Activated CD4-positive, CD25-positive, alpha-beta regulatory T cell treated with anti-CD3 and anti-CD28 coated beads, Interleukin-2, amount 50 U/mL, for 16 hours (primary cell): Measurements from ENCODE around the gene SIRPB1.
"Not testable (repeated sequence)": the region's sequence is repeated elsewhere in the genome, so short reads cannot be mapped to it uniquely, and the experiment has no call there.

ENCODE experiments used
- DNase-seq: peaks from one replicate; pipeline ENCODE4 v3.0.0-alpha.2; 2020; ENCODE audit warnings: low read depth, low spot score

Gene SIRPB1

GRCh38 chr20:1619861-1620444 lies at the start of gene SIRPB1:
Gene SIRPB1 (minus strand): TSS chr20:1620009. CDS start chr20:1619944, 65 bp downstream.
- DNase-seq: no peak

DNA sequence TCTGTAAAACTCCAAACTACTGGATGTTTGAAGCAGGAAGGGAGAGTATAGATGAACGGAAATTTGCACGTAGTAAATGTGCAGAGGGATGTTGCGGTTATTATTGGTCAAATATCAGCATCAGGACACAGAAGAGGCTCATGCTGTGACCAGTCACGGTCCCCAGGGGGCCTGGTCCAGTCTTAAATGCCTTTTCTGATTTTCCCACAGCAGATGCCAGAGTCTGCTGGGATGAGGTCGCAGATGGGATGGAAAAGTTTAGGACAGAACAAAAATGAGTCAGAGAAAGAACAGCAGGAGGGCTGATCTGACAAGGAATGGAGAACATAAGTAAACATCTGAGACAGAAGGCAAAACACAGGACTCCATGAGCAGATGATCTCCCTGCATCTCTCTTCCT lies 49.5 kb upstream of the SIRPB1 start:
- no peak for DNase-seq

DNA sequence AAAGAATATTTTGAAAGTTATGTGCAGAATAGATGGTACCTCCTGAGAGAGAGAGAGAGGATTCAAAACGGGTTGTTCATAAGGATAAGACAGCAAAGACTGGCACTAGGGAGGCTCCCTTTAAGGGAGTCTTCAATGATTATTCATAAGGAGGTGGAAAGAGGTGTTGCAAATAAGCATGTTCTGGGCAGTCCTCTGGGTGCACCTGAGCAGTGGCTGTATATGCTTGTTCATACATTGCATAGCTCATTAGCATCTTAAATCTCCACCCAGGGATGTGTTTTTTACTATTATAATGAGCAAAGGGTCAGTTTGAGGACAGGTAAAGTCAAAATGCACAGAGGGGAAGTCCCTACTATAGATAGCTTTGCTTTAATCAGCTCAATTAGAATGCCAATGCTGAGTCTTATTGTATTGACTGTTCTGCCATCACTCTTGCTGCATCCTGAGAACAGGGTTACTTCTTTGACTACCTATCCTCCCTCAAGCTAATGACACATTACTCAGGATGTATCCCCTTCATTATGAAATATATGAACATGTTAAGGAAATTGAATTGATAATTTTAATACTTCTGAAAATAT lies 47.8 kb upstream of the SIRPB1 start:
- no peak for DNase-seq

DNA sequence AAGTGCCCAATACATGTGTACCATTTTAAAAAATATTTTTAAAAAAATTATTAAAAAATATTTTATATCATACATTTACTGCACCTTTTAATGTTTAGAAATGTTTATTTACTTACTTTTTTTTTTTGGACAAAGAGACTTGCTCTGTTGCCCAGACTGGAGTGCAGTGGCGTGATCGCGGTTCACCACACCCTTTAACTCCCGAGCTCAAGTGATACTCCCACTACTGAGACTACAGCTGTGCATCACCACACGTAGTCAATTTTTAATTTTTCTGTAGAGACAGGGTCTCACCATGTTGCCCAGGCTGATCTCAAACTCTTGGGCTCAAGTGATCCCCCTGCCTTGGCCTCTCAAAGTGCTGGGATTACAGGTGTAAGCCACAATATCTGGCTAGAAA lies 47.0 kb upstream of the SIRPB1 start:
- DNase-seq: no peak

DNA sequence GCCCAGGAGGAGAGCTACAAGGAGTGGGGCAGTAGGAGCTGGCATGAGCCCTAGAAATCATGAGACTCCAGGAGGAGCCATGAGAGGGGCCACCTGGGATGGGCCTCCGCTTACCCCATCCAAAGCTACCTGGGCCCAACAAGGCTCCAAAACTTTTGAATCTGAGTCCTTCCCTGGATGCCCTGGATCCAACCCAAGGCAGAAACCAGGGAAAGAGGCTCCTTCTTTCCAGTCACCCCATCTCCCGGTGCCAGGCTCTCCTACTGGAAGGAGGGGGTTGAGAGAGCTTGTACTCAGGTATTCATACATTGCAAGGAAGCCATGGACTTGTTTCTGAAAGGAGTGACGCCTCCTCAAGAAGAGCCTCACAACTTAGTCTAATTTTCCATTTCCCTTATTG lies 45.5 kb upstream of the SIRPB1 start:
- no peak for DNase-seq

DNA sequence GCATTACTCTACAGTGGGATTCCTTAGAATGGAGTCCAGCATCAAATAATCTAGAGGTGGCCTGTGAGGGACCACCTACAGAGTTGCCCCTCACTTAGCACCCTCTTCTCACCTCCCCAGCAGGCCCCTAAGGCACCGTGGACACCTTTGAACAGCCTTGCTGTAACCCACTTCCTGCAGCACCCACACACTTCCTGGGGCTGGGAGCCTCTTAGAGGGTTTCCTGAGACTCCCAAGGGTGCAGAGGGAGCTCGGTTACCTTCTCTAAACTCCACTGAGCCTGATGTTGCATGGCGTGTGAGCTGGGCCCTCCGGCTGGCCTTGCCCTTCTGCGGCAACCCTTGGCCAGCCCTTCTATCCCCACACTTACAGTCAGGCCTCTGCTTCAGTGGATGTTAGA lies 45.1 kb upstream of the SIRPB1 start:
- DNase-seq: peak; percentile 24

GRCh38 chr20:1663917-1664316 lies 44.1 kb upstream of the SIRPB1 start:
- no peak for DNase-seq

GRCh38 chr20:1661542-1662299 lies 41.9 kb upstream of the SIRPB1 start:
- no peak for DNase-seq

GRCh38 chr20:1660246-1660645 lies 40.4 kb upstream of the SIRPB1 start:
- no peak for DNase-seq

- no peak for DNase-seq
Measured at GRCh38 chr20:1657556-1658334, 37.9 kb upstream of the SIRPB1 start, which contains the start of gene SIRPG. Gene SIRPG (minus strand): TSS chr20:1657779. CDS start chr20:1657714, 65 bp downstream.

GRCh38 chr20:1656844-1657243 lies 37.0 kb upstream of the SIRPB1 start:
- DNase-seq: no peak

DNA sequence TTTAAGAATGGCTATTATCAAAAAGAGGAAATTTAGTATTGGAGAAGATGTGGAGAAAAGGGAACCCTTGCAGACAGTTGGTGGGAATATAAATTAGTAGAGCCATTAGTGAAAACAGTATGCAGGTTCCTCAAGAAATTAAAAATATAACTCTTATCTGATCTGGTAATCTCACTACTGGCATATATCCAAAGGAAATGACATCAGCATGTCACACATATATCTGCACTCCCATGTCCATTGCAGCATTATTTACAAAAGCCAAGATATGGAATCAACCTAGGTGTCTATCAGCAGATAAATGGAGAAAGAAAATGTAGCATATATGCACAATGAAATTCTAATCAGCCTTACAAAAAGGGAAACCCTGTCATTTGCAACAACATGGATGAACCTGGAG lies 35.2 kb upstream of the SIRPB1 start:
- no peak for DNase-seq

DNA sequence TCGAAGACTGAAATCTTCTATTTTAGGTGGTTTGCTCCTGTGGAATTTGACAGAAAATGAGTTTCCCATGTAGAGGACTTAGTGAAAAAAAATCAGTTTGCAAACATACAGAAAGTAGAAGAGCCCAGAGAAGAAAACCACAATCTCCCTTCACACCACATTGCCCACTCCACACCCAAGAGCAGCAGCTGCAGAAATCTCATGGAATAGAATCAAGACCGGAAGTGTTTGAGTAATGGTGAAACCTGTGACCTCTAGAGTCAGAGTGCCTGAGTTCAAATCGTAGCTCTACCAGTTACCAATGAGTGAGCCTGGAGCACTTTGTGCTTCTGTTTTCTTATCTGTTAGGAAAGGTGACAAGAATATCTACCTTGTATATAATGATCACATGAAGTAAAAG lies 33.2 kb upstream of the SIRPB1 start:
- DNase-seq: no peak

GRCh38 chr20:1652104-1652503 lies 32.3 kb upstream of the SIRPB1 start:
- DNase-seq: no peak

- DNase-seq: no peak
Measured at GRCh38 chr20:1651268-1652058, 31.7 kb upstream of the SIRPB1 start.

- DNase-seq: no peak
Measured at GRCh38 chr20:1648101-1648500, 28.3 kb upstream of the SIRPB1 start.

- no peak for DNase-seq
Measured at GRCh38 chr20:1646975-1647431, 27.2 kb upstream of the SIRPB1 start.

DNA sequence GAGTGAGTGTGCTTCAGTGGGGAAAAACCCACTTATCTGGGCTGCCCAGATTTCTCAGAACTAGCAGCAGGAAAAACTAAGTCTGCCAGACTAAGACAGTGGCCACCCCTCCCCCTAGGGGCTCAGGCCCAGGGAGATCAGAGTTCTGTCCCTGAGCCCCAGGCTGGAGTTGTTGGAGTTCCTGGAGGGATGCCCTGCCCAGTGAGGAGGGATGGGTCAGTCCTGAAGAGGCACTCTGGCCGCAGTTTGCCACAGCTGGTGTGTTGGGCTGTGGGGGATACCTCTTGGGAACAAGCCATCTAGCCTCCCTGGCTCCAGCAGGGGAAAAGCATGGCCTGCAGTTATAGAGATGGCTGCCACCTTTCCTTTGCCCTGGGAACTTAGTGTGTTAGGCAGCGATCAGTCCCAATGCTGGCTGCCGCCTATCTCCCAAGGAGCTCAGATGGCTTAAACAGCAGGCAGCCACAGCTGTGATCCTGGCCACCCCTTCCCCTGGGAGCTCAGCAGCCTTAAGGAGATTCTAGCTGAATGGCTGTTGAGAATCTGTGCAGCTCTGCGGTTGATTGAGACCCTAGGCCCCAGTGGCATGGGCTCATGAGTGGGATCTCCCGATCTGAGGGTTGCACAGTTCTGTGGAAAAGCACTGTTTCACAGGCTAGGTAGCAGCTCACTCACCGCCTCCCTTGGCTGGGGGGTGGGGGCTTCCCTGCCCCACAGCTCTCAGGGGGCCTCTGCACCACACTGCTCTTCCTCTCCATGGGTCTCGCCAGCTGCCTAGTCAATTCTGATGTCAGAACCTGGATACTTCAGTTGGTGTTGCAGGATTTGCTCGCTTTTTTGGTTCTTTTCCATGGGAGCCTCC lies 24.5 kb upstream of the SIRPB1 start:
- DNase-seq: no peak

DNA sequence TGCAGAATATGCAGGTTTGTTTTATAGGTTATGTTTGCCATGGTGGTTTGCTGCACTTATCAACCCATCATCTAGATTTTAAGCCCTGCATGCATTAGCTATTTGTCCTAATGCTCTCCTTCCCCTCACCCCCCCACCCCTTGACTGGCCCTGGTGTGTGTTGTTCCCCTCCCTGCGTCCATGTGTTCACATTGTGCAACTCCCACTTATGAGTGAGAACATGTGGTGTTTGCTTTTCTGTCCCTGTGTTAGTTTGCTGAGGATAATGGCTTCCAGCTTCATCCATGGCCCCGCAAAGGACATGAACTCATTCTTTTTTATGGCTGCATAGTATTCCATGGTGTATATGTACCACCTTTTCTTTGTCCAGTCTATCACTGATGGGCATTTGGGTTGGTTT lies 18.8 kb upstream of the SIRPB1 start:
- not testable (repeated sequence) for DNase-seq

DNA sequence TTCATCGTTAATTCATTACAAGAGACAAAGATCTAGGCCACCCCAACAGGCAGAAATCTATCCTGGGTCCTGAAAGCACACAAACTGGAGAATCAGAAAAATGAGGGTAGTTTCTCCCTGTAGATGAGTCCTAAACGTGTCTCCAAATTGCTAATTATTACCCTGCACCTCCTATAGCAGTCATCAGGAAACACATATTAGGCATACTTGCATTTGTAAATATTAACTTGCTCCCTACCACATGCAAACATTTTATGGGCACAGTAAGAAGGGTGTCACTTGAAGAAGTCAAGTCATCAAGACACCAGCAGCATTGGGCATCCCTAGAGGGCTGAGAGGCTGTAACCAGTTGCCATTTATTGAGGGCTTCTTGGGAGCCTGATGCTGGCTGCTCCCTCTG lies 17.9 kb upstream of the SIRPB1 start:
- DNase-seq: no peak
